Measurements from ENCODE around the gene TLN1. TPM values are rescaled to one million over a fixed set of nuclear protein-coding genes. Genes with fewer than 3 reads are reported as not detected.

TLN1 gene
- total RNA-seq, 1 donor from 2014 or later, result 164 TPM

GRCh38 chr9:35703906-35704672 lies 27.9 kb downstream of the TLN1 start:
- H3K36me3 Mint-ChIP-seq, result peaks cover 38% of the 10 kb centered on the region
- TF ChIP-seq CTCF (conservative IDR thresholded peaks at IDR 0.05), result no peak
- H3K4me3 Mint-ChIP-seq, result no peak overlapping the region
- no peaks in the 10 kb centered on the region for H3K9me3 Mint-ChIP-seq
- H3K4me1 Mint-ChIP-seq (ENCODE audit: unreplicated experiment), result no peaks in the 10 kb centered on the region
- H3K27ac Mint-ChIP-seq, result no peak overlapping the region
- no peaks in the 10 kb centered on the region for H3K27me3 Mint-ChIP-seq
- DNase-seq (ENCODE audit: extremely low spot score, unreplicated experiment), result no peak

DNA sequence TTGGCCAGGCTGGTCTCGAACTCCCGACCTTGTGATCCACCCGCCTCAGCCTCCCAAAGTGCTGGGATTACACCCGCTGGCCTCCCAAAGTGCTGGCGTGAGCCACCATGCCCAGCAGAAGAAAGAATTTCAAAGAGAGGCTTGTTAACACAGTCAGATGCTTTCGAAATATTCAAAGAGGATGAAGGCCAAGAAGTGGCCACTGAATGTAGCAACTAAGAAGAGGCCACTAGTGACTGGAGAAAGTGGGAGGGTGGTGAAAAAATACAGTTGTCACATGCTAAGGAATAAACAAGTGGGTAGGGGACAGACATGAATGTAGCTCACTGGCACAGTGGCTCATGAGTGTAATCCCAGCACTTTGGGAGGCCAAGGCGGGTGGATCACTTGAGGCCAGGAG lies 29.3 kb downstream of the TLN1 start:
- Mint-ChIP-seq H3K9me3 (no peaks in the 10 kb centered on the region), H3K27me3 (no peaks in the 10 kb centered on the region), H3K36me3 (peaks cover 26% of the 10 kb centered on the region), H3K4me1 (ENCODE audit: unreplicated experiment) (no peaks in the 10 kb centered on the region), H3K27ac (no peak overlapping the region), H3K4me3 (no peak overlapping the region)
- DNase-seq (ENCODE audit: extremely low spot score, unreplicated experiment), result no peak
- no peak for TF ChIP-seq CTCF (conservative IDR thresholded peaks at IDR 0.05)

- H3K4me1 Mint-ChIP-seq (ENCODE audit: unreplicated experiment), result no peaks in the 10 kb centered on the region
- H3K9me3 Mint-ChIP-seq, result no peaks in the 10 kb centered on the region
- TF ChIP-seq CTCF (conservative IDR thresholded peaks at IDR 0.05), result no peak
- H3K36me3 Mint-ChIP-seq, result peaks cover 24% of the 10 kb centered on the region
- no peak for DNase-seq (ENCODE audit: extremely low spot score, unreplicated experiment)
- H3K27ac Mint-ChIP-seq, result no peak overlapping the region
- H3K4me3 Mint-ChIP-seq, result no peak overlapping the region
- H3K27me3 Mint-ChIP-seq, result no peaks in the 10 kb centered on the region
Observed at GRCh38 chr9:35700942-35701341, 31.1 kb downstream of the TLN1 start.

DNA sequence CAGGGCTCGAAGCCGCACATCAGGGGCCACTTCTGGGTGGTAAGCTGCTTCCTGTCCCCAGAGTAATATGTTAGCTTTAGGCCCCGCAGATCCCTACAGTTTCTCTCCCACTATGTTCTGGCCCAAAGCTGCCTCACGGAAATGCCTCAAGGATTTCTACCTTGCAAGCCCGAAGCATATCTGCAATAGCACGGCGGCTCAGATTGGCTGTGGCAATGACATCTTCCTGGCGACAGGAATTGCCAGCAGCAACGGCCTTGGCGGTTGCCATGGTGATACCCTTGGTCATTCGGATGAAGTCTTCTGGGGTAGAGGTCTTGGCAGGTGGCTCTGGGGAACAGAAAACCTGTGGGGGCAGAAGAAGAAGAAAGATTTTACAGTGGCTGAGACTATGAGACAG lies 32.0 kb downstream of the TLN1 start:
- H3K4me1 Mint-ChIP-seq (ENCODE audit: unreplicated experiment), result no peaks in the 10 kb centered on the region
- H3K27me3 Mint-ChIP-seq, result no peaks in the 10 kb centered on the region
- no peak overlapping the region for H3K4me3 Mint-ChIP-seq
- DNase-seq (ENCODE audit: extremely low spot score, unreplicated experiment), result no peak
- H3K27ac Mint-ChIP-seq, result no peak overlapping the region
- H3K36me3 Mint-ChIP-seq, result peaks cover 24% of the 10 kb centered on the region
- H3K9me3 Mint-ChIP-seq, result no peaks in the 10 kb centered on the region
- no peak for TF ChIP-seq CTCF (conservative IDR thresholded peaks at IDR 0.05)

DNA sequence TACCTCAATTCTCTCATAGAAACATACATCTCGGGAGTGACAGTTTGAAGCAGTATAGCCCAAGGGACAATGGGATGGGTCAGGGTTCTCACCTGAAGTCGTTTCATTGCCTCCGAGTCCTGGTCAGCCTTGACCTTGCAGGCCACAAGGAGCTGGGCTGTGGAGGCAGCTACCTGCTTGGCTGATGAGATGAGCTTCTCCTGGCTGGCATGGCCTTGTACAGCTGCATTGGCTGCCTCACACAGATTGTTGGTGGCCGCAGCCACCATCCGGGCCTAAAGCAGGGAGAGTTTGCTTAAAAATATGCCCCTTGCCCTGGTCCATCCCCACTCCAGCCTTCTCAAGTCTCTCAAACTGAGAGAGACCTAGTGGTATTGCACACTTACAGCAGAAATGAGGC lies 33.8 kb downstream of the TLN1 start:
- no peaks in the 10 kb centered on the region for H3K27me3 Mint-ChIP-seq
- H3K4me3 Mint-ChIP-seq, result no peak overlapping the region
- no peaks in the 10 kb centered on the region for H3K9me3 Mint-ChIP-seq
- H3K4me1 Mint-ChIP-seq (ENCODE audit: unreplicated experiment), result no peaks in the 10 kb centered on the region
- H3K36me3 Mint-ChIP-seq, result peaks cover 15% of the 10 kb centered on the region
- TF ChIP-seq CTCF (conservative IDR thresholded peaks at IDR 0.05), result no peak
- H3K27ac Mint-ChIP-seq, result no peak overlapping the region
- no peak for DNase-seq (ENCODE audit: extremely low spot score, unreplicated experiment)
